ENCODE data around the gene TAB3. TPM values are rescaled to one million over a fixed set of nuclear protein-coding genes. Genes with fewer than 3 reads are reported as not detected.

Gene TAB3
- total and polyA plus RNA-seq, 9 of the 15 experiments (the other 6 are each of a cell fraction or from before 2014, with no cell fraction given) = 2.4 to 31.1 (median 15.5) TPM

DNA sequence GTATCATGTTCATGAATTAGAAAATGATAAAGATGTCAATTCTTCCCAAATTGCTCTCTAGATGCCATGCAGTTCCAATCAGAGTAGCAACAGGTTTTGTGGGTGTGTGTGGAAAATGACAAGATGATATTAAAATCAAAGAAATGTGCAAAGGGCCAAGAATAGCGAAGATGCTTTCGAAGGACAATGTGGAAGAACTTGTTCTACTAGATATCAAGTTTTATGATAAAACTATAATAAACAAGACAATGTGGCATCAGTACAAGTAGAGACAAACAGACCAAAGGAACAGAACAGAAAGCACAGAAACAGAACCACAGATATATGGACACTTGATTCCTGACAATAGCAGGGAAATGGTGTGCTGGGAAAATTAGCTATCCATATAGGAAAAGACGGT is 9.0 kb downstream of the TAB3 start (continued):
- no peak for TF ChIP-seq UBTF (IDR thresholded peaks at IDR 0.05; ENCODE audit: borderline replicate concordance in 1 of 2, low read depth in 2 of 2, low read length in 2 of 2)

DNA sequence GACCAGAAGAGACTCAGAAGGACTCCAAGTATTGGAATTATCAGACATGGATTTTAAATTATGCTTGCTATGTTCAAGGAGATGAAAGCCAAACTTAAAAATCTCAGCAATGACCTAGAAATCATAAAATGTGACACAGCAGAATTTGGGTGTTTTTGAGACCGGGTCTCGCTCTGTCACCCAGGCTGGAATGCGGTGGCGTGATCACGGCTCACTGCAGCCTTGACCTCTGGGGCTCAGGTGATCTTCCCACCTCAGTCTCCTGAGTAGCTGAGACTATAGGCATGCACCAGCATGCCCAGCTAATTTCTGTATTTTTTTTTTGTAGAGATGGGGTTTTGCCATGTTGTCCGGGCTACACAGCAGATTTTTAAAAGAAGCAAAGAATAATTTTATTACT is 12.7 kb downstream of the TAB3 start:
- Histone ChIP-seq H3K9me1 (ENCODE audit: control insufficient read depth, insufficient read depth, low read length) (no peaks in the 10 kb centered on the region), H3K4me1 (replicated peaks in 1 of 2; ENCODE audit: control insufficient read depth in 2 of 2, insufficient read depth in 2 of 2, low read length in 2 of 2) (no peaks in the 10 kb centered on the region; a peak in 2 of 5 replicates), H3K9ac (ENCODE audit: insufficient read depth in 1 of 2, low read depth in 2 of 2, low read length in 2 of 2) (no peak overlapping the region), H3K9me3 (replicated peaks; ENCODE audit: control insufficient read depth, insufficient read depth, low read depth, low read length) (no peaks in the 10 kb centered on the region), H3K27me3 (ENCODE audit: control insufficient read depth in 2 of 2, insufficient read depth in 2 of 2, low read length in 2 of 2) (no peaks in the 10 kb centered on the region), H3K4me2 (ENCODE audit: insufficient read depth, low read length) (no peak overlapping the region), H3K4me3 (no peak overlapping the region), H4K20me1 (replicated peaks; ENCODE audit: control insufficient read depth, insufficient read depth, low read length) (no peaks in the 10 kb centered on the region), H3K79me2 (ENCODE audit: control insufficient read depth, insufficient read depth, low read length) (peaks cover 56% of the 10 kb centered on the region), H2AFZ (ENCODE audit: low read depth, low read length) (no peak overlapping the region), H3K36me3 (ENCODE audit: control insufficient read depth, insufficient read depth, low read length) (no peaks in the 10 kb centered on the region), H3K27ac (ENCODE audit: extremely low read depth, low read depth, low read length) (no peak overlapping the region)
- BruUV-seq (replicated peaks) = no TSS peak
- intact Hi-C loops (cut with micrococcal nuclease) = no loop called here
- DNase-seq (ENCODE audit: extremely low read depth in 1 of 4, low spot score in 3 of 4) (no peak), ATAC-seq (no peak), FAIRE-seq (no peak)
- ChIA-PET CTCF (ENCODE audit: low intra/inter-chr PET ratio) (no interaction called here), POLR2A (interaction anchor here (1.6 kb wide), 1 partner anchor 11 kb away, joined by 3 read pairs; no protein-coding TSS in a partner anchor)
- in situ Hi-C loops (cut with MboI) = no loop called here
- WGBS (ENCODE audit: insufficient coverage, low coverage, missing lambda C conversion rate) = 81% methylated on average over 6 of the region's 6 CpGs
- TF ChIP-seq SRSF9 (IDR thresholded peaks at IDR 0.05; ENCODE audit: borderline replicate concordance, low read depth, low read length) = no peak
- no peak for TF ChIP-seq DDX20 (tag; IDR thresholded peaks at IDR 0.05; ENCODE audit: low read depth)
- TF ChIP-seq MCM7 (IDR thresholded peaks at IDR 0.05) = no peak
- no peak for TF ChIP-seq PTRF (tag; IDR thresholded peaks at IDR 0.05)
- no peak for TF ChIP-seq BRF1 (IDR thresholded peaks at IDR 0.05; ENCODE audit: borderline replicate concordance, extremely low read depth, insufficient read length)
- no peak for TF ChIP-seq MTA1 (IDR thresholded peaks at IDR 0.05; ENCODE audit: borderline replicate concordance)
- no peak for TF ChIP-seq ZNF24 (IDR thresholded peaks at IDR 0.05)
- TF ChIP-seq, protein P1, sequence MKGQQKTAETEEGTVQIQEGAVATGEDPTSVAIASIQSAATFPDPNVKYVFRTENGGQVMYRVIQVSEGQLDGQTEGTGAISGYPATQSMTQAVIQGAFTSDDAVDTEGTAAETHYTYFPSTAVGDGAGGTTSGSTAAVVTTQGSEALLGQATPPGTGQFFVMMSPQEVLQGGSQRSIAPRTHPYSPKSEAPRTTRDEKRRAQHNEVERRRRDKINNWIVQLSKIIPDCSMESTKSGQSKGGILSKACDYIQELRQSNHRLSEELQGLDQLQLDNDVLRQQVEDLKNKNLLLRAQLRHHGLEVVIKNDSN (CRISPR knock-in tag; IDR thresholded peaks at IDR 0.05) = no peak
- TF ChIP-seq ZNF586 (CRISPR knock-in tag; conservative IDR thresholded peaks at IDR 0.05) = no peak
- TF ChIP-seq TGIF2 (CRISPR knock-in tag; IDR thresholded peaks at IDR 0.05) = no peak
- no peak for TF ChIP-seq FOXK2 (conservative IDR thresholded peaks at IDR 0.05 in 1 of 2, IDR thresholded peaks at IDR 0.05 in 1 of 2; ENCODE audit: low read depth in 2 of 2)
- no peak for TF ChIP-seq STAT6 (CRISPR knock-in tag; IDR thresholded peaks at IDR 0.05)
- TF ChIP-seq MTF1 (CRISPR knock-in tag; IDR thresholded peaks at IDR 0.05; ENCODE audit: borderline replicate concordance) = no peak
- TF ChIP-seq RAD51 (IDR thresholded peaks at IDR 0.05; ENCODE audit: borderline replicate concordance, low read depth) = no peak
